HG03039 (cell line): ENCODE measurements around the gene ATP5F1E.
A peak's percentile ranks its signal among the peaks of the same experiment; 100 is the strongest.
"Not testable (repeated sequence)": the region's sequence is repeated elsewhere in the genome, so short reads cannot be mapped to it uniquely, and the experiment has no call there.

Experiments used
- ATAC-seq: cut with Tn5 transposase; IDR thresholded peaks from one replicate; pipeline ENCODE4 v1.9.1; 2021; ENCODE audit warnings: mild to moderate bottlenecking, moderate library complexity; ENCODE audit not compliant: unreplicated experiment

The ATP5F1E gene

DNA sequence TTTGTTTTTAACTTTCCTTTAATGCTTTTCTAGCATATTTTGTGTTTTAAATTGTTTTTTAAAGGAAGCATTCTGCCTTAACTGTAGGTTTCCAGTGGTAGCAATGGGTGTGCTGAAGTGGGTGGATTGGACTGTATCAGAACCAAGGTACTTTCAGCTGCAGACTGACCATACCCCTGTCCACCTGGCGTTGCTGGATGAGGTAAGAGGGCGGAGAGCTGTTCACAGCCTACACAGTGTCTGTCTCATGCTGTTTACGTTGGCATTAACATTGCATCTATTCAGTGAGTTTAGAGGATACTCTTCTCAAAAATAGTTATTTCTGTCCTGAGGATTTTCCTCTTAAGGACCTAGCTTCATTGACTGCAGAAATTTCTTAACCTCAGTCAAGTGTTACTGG lies 39.2 kb downstream of the ATP5F1E start:
- no peak for ATAC-seq

DNA sequence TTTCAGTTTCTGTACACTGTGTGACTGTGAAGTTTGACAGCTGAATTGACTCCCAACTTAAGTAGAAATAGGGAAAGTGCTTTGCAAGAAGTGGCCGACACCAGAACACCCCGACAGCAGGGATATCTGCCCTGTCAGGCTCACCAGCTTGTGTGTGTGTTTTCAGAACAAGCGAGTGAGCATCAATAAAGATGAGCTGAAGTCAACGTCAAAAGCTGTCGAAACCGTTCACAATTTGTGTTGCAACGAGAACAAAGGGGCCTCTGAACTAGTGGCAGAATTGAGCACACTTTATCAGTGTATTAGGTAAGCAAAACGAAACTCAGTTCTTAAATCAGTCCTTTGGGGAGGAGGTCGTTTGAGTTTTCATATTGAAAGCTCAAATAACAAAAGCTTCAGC lies 40.4 kb downstream of the ATP5F1E start:
- no peak for ATAC-seq

GRCh38 chr20:58990651-58991445 lies 41.3 kb downstream of the ATP5F1E start:
- ATAC-seq: no peak

GRCh38 chr20:58989196-58989595 lies 42.9 kb downstream of the ATP5F1E start:
- no peak for ATAC-seq

- ATAC-seq: no peak
Measured at GRCh38 chr20:58988565-58988882, 43.6 kb downstream of the ATP5F1E start.

GRCh38 chr20:58987790-58988564 lies 44.2 kb downstream of the ATP5F1E start:
- ATAC-seq: no peak

GRCh38 chr20:58986968-58987517 lies 45.1 kb downstream of the ATP5F1E start:
- no peak for ATAC-seq

DNA sequence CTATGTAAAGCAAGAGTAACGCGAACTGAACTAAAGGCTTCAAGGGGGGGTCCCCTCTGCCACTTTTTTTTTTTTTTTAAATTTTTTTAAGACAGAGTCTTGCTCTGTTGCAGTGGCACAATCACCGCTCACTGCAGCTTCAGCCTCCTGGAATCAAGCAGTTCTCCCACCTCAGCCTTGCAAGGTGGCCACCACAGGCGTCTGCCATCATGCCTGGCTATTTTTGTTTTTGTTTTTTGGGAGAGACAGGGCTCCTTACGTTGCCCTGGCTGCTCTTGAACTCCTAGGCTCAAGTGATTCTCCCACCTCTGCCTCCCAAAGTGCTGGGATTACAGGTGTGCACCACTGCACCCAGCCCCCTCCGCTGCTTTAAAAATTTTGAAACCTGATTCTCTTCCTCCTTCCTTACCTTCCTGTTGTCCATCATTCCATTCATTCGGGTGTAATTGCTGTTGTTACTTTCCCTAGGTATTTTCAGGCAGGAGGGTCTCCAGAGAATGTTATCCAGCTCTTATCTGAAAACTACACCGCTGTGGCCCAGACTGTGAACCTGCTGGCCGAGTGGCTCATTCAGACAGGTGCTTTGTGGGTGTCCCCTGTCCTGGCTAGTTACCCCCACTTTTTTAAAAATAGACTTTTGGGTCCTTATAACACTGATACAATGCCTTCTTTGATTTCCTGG lies 45.7 kb downstream of the ATP5F1E start:
- ATAC-seq: no peak

DNA sequence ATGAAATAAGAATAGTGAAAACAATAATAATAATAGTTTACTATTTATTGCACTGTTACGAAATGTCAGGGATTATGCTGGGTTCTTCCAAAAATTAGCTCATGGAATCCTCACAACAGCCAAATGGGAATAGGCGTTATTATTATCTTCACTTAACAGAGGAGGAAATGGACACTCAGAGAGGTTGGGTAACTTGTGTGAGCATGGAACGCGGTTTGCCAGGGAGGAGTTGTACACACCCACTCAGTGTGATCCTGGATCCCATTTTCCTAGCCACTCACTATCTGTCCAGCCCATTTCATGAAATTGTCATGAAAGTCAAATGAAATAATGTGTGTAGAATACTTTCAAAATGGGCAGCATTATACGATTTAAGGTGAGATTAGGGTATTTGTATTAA lies 46.5 kb downstream of the ATP5F1E start:
- no peak for ATAC-seq

- no peak for ATAC-seq
Measured at GRCh38 chr20:58984691-58985090, 47.4 kb downstream of the ATP5F1E start.

GRCh38 chr20:58983115-58983468 lies 49.0 kb downstream of the ATP5F1E start:
- ATAC-seq: not testable (repeated sequence)

- ATAC-seq: no peak
Measured at GRCh38 chr20:58982406-58983114, 49.6 kb downstream of the ATP5F1E start.

DNA sequence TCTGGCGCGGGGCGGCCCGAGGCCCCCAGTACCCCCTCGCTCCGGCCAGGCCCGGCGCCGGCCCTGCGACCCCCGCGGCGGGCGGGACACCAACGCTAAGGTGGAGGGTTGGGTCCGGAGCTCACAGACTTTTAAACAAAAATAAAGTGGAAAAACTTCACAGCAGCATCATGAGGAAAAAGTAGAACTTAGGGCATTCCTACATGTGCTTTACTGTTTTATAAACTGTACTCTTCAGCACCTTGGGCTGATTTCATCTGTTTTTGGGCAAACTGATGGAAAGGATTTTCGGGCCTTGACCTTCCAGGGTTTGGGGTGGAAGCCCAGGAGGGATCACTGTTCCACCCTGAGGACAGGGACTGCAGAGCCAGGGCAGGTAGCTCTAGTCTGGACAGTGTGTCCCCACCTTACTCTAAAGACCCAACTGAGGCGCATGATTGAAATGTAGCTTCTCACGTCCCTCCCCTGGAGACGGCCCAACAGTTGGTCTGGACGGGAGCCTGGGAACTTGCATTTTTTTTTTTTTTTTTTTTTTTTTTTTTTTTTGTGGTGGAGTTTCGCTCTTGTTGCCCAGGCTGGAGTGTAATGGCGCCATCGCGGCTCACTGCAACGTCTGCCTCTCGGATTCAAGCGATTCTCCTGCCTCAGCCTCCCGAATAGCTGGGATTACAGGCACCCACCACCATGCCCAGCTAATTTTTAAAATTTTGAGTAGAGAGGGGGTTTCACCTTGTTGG lies 50.3 kb downstream of the ATP5F1E start:
- ATAC-seq: no peak

DNA sequence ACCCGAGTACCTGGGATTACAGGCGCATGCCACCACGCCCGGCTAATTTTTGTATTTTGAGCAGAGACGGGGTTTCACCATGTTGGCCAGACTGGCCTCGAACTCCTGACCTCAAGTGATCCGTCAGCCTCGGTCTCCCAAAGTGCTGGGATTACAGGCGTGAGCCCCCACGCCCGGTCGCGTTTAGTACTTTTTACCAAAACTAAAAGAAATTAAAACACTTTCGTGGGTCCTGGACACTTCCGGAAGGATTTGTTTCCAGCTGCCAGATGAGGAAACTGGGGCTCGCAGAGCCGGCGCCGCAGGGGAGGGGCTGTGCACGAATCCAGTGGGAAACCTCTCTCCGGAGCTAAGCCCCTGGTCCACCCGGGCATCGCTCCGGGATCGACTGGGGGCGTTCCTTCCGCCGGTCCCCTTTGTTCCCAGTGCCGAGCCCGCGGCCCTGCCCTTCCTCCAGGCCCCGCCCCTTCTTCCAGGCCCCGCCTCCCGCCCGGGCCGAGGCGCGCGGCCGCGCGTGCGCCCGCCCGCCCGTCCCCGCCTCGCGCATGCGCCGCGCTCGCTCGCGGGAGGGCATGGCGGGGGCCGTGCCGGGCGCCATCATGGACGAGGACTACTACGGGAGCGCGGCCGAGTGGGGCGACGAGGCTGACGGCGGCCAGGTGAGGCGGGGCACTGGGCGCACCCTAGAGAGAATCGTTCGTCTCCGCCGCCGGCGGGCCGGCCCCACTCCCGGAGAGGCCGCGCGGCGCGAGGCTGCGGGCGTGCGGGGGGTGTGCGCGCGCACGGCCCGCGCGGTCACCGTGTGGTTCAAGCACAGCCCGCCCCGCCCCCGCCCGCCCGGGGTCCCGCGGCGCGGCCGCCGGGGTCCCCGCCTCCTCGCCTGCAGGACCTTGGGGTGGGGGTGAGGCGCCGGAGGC lies 51.2 kb downstream of the ATP5F1E start, which contains the start of gene NELFCD:
Gene NELFCD (plus strand): TSS at position 546 of the 917 bp plus-strand sequence. CDS start 54 bp downstream, at position 600.
- peak; percentile 66 for ATAC-seq

GRCh38 chr20:58978351-58979190 lies 53.6 kb downstream of the ATP5F1E start:
- no peak for ATAC-seq

- no peak for ATAC-seq
Measured at GRCh38 chr20:58976061-58976730, 55.9 kb downstream of the ATP5F1E start.
